ENCODE results near the gene UAP1L1. TPM values are rescaled to one million over a fixed set of nuclear protein-coding genes. Genes with fewer than 3 reads are reported as not detected.
A peak's percentile ranks its signal among the peaks of the same experiment; 100 is the strongest.

Gene UAP1L1
- total and polyA plus RNA-seq, 9 of the 15 experiments (the other 6 are each of a cell fraction or from before 2014, with no cell fraction given), result 0.20 to 8.6 (median 3.7) TPM

DNA sequence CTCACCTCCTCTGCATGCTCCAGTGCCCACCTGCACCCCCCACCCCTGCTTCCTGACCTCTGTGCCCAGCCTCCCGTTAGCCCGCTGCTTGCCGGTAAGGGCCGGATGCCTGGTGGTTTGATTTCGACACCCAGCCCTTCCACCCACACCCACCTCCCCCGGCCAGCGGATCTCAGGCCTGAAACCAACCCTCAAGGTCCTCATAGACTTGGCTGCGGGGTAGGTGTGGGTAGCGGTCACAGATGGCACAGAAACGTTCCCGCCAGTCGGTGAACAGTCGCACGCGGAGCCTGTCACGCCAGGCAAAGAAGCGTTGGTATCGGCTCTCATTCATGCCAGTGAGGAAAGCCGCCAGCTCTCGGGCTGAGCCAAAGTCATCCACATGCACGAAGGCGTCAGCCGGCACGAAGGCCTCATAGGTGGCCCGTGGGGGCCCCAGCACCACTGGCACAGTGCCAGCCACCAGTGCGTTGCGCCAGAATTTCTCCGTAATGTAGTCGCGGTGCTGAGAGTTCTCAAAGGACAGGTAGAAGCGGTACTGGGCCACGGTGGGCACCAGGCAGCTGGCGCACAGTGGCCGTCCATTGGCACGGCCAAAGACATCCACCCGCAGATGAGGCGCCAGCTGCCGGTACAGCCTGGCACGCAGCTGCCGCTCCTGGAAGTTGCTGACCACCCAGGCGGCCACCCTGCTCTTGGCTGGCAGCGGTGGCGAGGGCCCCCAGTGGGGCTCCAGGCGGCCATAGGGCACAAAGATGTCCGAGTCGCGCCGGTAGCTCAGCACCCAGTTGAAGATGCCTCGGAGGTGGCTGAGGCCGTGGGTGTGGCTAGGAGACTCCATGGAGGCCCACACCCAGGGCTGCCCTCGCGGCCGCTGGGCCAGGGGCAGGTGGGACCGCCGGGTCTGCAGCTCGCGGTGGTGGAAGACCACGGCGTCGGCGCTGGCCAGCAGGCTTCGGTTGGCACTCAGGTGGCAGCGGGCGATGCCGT is 46.5 kb upstream of the UAP1L1 start:
- Histone ChIP-seq H3K9me1 (ENCODE audit: control insufficient read depth, insufficient read depth, low read length) (no peaks in the 10 kb centered on the region), H3K4me1 (replicated peaks in 1 of 2; ENCODE audit: control insufficient read depth in 2 of 2, insufficient read depth in 2 of 2, low read length in 2 of 2) (peaks cover 9 to 85% of the 10 kb centered on the region in 2 experiments; a peak in 4 of 5 replicates), H3K27ac (ENCODE audit: extremely low read depth, low read depth, low read length) (no peak overlapping the region), H3K9me3 (replicated peaks; ENCODE audit: control insufficient read depth, insufficient read depth, low read depth, low read length) (no peaks in the 10 kb centered on the region), H4K20me1 (replicated peaks; ENCODE audit: control insufficient read depth, insufficient read depth, low read length) (no peaks in the 10 kb centered on the region), H3K27me3 (ENCODE audit: control insufficient read depth in 2 of 2, insufficient read depth in 2 of 2, low read length in 2 of 2) (no peaks in the 10 kb centered on the region), H3K79me2 (ENCODE audit: control insufficient read depth, insufficient read depth, low read length) (peaks cover 3% of the 10 kb centered on the region; the same call in 1 of the 3 replicates), H2AFZ (ENCODE audit: low read depth, low read length) (no peak overlapping the region), H3K4me2 (ENCODE audit: insufficient read depth, low read length) (no peak overlapping the region), H3K9ac (ENCODE audit: insufficient read depth in 1 of 2, low read depth in 2 of 2, low read length in 2 of 2) (peak overlapping the region in 1 of 2 experiments; percentile 13; a peak in 1 of 4 replicates), H3K4me3 (no peak overlapping the region), H3K36me3 (ENCODE audit: control insufficient read depth, insufficient read depth, low read length) (no peaks in the 10 kb centered on the region)
- intact Hi-C loops (cut with micrococcal nuclease) (no loop called here), in situ Hi-C loops (cut with MboI) (no loop called here)
- ATAC-seq, result no peak
- BruUV-seq (replicated peaks), result no TSS peak
- WGBS (ENCODE audit: insufficient coverage, low coverage, missing lambda C conversion rate), result 57% methylated on average over 62 of the region's 65 CpGs
- FAIRE-seq, result no peak
- ChIA-PET POLR2A (interaction anchor here (0.7 kb wide), 1 partner anchor 122 kb away, joined by 3 read pairs; no protein-coding TSS in a partner anchor), CTCF (ENCODE audit: low intra/inter-chr PET ratio) (interaction anchor here (0.6 to 1.0 kb wide), 2 partner anchors 15 to 30 kb away, joined by 3 to 5 read pairs; partner anchors contain the start of gene NPDC1)
- DNase-seq (ENCODE audit: extremely low read depth in 1 of 4, low spot score in 3 of 4), result no peak
- TF ChIP-seq BRD9 (IDR thresholded peaks at IDR 0.05; ENCODE audit: low read depth, partially characterized antibody), result no peak
- TF ChIP-seq CREB1 (IDR thresholded peaks at IDR 0.05), result no peak
- TF ChIP-seq CREB1 (CRISPR knock-in tag; IDR thresholded peaks at IDR 0.05), result no peak
- peak; percentile 53 for TF ChIP-seq HNRNPL (IDR thresholded peaks at IDR 0.05; ENCODE audit: low read depth, low read length)
- peak; percentile 87 for TF ChIP-seq NFIC (IDR thresholded peaks at IDR 0.05)
- no peak for TF ChIP-seq PML (IDR thresholded peaks at IDR 0.05; ENCODE audit: low read length)
- TF ChIP-seq, protein P1, sequence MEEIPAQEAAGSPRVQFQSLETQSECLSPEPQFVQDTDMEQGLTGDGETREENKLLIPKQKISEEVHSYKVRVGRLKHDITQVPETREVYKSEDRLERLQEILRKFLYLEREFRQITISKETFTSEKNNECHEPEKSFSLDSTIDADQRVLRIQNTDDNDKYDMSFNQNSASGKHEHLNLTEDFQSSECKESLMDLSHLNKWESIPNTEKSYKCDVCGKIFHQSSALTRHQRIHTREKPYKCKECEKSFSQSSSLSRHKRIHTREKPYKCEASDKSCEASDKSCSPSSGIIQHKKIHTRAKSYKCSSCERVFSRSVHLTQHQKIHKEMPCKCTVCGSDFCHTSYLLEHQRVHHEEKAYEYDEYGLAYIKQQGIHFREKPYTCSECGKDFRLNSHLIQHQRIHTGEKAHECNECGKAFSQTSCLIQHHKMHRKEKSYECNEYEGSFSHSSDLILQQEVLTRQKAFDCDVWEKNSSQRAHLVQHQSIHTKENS (CRISPR knock-in tag; IDR thresholded peaks at IDR 0.05), result no peak
- no peak for TF ChIP-seq RBM15 (IDR thresholded peaks at IDR 0.05; ENCODE audit: insufficient read depth, low read length)

All from K562 (cell line).